Anterior cingulate cortex (tissue), 58 donors: ENCODE results near the gene ZRANB1.
"Not testable (repeated sequence)": the region's sequence is repeated elsewhere in the genome, so short reads cannot be mapped to it uniquely, and the experiment has no call there.

Source experiments
- DNase-seq, 58 donors: peaks; one replicate each; lab custom pipeline; 2025; lab: John Stamatoyannopoulos, UW

ZRANB1 gene

GRCh38 chr10:124941823-124942222 is at the start of gene ZRANB1:
ZRANB1 (plus strand) TSS chr10:124942123; CDS start chr10:124942494, 371 bp downstream.
- no peak for DNase-seq

DNA sequence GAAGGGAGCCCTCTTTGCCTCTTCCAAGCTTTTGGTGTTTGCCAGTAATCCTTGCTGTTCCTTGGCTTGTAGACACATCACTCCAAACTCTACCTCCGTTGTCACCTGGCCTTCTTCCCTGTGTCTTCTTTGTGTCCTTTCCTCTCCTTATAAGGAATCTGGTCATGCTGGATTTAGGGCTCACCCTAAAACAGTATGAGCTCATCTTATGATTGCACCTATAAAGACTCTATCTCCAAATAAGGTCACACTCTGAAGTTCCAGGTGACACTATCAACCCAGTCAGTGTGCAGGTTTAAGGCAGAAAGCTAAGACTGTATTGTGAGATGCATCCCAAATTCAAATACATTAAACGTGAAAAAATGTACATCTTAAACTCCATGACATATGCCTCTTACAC is 49.0 kb upstream of the ZRANB1 start:
- no peak for DNase-seq

- no peak for DNase-seq
Measured at GRCh38 chr10:124894569-124895215, 47.2 kb upstream of the ZRANB1 start.

- DNase-seq: no peak
Measured at GRCh38 chr10:124896751-124897150, 45.2 kb upstream of the ZRANB1 start.

GRCh38 chr10:124898471-124898870 is 43.5 kb upstream of the ZRANB1 start:
- DNase-seq: no peak

GRCh38 chr10:124899151-124899550 is 42.8 kb upstream of the ZRANB1 start:
- no peak for DNase-seq

- DNase-seq: no peak
Measured at GRCh38 chr10:124902462-124902861, 39.5 kb upstream of the ZRANB1 start.

- DNase-seq: no peak
Measured at GRCh38 chr10:124903111-124903510, 38.8 kb upstream of the ZRANB1 start.

GRCh38 chr10:124904796-124905195 is 37.1 kb upstream of the ZRANB1 start:
- DNase-seq: no peak

DNA sequence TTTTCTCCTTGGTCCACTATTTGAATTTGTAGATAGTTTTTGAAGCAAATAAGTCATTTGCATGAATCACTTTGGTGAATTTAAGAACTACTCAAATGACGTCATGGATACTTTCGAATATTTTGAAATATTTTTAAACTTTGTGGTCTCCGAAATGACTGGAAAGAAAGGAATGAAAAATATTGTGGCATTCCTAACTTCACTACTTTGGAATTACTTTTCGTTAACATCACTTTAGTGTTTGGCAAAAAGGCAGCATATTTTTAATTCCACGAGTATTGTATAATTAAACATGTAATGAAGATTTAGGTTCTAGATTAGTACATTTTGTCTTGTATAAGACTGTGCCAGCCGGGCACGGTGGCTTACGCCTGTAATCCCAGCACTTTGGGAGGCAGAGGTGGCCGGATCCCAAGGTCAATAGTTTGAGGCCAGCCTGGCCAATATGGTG is 35.3 kb upstream of the ZRANB1 start:
- DNase-seq: no peak

DNA sequence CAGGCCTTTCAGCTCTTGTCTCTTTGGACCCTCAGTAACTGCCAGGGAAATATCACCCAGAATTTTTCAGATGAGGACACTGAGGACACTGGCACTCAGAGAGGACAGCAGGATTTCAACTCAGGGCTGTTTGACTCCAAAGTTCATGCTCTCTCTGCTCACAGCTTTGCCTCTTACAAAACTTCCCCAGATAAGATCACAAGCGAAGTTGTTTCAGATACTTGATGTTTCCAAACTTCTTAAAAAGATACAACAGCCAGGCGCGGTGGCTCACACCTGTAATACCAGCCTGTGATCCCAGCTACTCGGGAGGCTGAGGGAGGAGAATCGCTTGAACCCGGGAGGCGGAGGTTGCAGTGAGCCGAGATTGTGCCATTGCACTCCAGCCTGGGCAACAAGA is 32.4 kb upstream of the ZRANB1 start:
- DNase-seq: no peak

GRCh38 chr10:124911124-124912067 is 30.5 kb upstream of the ZRANB1 start:
- peak in 6 of 58 donors; percentile 1 to 55 (median 11) for DNase-seq

DNA sequence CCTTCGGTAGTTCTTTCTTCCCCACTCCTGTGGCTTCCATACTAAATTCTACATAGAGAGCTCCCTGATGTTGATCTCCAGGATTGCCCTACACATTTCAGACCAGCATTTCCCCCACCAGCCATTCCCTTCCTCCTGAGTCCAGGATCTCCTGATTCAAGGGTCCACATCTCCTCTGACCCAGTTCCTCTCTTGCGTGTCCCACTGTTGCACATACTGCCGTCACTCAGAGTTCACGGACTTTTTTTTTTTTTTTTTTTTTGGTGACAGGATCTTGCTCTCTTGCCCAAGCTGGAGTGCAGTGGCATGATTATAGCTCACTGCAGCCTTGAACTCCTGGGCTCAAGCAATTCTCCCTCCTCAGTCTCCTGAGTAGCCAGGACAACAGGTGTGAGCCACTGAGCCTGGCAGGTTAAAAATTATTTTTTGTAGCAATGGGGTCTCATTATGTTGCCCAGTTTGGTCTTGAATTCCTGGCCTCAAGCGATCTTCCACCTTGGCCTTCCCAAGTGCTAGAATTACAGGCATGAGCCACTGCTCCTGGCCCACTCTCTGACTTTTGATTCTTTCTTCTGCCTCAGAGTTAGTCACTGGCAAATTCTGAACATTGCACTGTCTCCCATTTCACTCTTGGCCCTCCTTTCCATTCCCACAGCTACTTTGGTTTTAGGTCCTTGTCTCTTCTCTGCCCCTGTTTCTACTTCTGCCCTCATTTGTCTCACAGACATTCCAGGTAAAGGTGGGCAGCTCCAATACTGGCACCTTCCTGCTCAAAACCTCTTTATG is 29.6 kb upstream of the ZRANB1 start:
- DNase-seq: peak in 1 of 58 donors; percentile 15

DNA sequence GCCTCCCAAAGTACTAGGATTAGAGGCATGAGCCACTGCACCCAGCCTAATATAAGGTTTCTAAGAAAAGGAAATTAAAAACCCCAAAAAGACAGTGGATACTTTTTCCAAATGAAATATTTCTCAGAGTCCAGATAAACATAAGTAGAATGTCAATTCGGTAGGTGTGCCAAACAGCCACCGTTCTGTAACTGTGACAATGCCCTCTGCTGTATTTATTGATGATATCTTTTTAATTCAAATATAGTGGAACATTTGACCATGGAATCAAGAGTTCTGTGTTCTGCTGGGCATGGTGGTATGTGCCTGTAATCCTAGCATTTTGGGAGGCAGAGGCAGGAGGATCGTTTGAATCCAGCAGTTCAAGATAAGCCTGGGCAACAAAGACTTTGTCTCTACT is 28.8 kb upstream of the ZRANB1 start:
- DNase-seq: no peak

DNA sequence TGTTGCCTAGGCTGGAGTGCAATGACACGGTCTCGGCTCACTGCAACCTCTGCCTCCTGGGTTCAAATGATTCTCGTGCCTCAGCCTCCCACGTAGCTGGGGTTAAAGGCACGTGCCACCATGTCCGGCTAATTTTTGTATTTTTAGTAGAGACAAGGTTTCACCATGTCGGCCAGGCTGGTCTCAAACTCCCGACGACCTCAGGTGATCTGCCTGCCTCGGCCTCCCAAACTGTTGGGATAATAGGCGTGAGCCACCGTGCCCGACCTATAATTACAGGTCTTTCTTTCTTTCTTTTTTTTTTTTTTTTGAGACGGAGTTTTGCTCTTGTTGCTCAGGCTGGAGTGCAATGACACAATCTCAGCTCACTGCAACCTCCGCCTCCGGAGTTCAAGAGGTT is 27.5 kb upstream of the ZRANB1 start:
- DNase-seq: not testable (repeated sequence)

DNA sequence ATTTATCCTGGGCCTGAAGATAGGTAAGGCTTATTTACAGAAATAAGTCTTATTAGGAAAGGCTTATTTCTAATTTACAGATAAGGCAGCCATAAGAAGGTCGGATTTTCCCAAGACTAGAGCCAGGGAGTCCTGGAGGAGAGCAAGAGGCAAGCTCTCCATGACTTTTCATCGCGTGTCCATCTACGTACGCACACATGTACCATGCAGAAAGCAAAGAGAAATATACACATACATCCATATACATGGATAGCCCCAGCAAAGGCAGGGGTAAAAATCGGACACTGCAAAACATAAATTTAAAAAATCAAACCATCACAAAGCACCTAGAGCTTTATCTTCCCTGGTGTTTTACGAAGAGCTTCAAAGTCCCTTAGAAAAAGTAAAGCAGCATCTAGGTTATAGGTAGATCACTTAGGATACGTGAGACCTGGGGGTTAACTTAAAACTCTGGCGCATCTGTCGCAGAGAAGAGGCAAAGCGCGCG is 25.8 kb upstream of the ZRANB1 start:
- no peak for DNase-seq

DNA sequence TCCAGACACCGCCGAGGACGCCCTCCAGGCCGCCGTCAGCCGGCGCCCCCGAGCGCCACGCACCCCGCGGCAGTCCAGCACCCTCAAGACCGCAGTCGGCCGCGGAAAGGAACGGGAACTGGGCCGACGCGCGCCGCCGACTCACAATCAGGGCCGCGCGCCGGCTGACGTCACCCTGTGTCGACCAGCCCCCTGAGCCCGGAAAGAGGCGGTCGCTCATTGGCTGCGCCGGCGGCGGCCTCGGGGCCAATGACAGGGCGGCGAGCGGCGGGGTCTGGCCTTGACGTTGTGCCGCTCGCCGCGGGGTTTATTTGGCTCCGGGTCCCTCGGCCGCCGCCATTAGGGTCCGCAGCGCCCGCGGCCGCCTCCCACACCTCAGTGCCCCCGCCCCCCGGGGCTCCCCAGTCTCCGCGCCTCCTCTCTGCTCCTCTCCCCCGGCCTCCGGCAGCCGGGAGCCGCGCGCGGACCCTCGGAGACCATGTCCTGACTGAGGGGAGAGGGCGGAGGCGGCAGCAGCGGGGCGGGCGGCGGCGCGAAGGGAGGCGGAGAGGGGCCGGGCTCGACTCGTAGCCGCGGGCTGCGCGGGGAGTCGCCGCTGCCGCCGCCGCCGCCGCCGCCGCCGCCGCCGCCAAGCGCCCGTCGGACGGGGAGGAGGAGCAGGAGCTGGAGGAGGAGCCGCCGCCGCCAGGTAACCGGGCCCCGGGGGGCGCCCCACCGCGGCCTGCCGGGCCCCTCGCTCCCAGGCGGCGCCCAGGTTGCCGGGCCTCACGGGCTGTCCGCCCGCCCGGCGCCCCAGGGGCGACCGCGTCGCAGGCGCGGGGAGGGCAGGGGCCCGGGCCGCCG is 25.1 kb upstream of the ZRANB1 start:
- peak; percentile 63 to 98 (median 95) for DNase-seq

DNA sequence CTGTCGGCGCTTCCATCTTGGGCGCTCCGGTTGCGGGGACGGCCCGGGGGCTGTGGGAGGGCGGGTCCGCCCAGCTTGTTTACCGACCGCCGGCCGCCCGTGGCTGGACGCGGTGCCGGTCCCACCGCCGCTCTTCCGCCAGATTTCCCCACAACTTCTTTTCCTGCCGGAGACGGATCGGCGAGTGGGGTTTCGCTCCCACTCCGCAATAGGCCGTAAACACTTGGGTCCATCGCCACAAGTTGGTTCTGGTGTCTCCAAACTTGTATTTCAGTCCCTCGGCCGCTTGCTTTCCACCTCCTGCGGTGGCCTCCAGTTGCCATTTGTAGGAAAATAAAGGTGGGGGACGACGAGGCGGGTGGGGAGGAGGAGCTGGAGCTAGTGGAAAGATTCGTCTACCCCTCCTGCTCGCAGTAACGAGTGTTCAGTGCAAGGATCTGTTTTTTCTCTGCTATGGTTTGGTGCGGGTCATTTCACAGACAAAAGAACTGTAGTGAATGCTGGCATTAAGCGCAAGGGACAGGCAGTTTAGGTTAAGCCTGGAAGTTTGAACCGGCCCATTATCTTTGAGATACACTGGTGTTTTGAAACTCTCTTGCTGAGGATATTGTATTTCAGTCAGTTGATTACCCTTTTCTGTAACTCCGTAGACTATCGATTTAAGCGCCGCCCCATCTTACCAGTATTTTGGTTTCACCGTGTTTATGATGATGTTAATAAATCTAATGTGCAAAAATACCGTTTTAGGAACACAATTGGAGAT is 24.3 kb upstream of the ZRANB1 start:
- peak in 37 of 58 donors; percentile 8 to 53 (median 28) for DNase-seq
